ENCODE measurements around the gene MAN1C1. TPM values are rescaled to one million over a fixed set of nuclear protein-coding genes. Genes with fewer than 3 reads are reported as not detected.

The MAN1C1 gene
- total RNA-seq, 1 donor from 2014 or later: 6.8 TPM

GRCh38 chr1:25576459-25577133 lies 40.0 kb upstream of the MAN1C1 start:
- Mint-ChIP-seq H3K27ac (no peak overlapping the region), H3K36me3 (no peaks in the 10 kb centered on the region), H3K4me1 (peaks cover 65% of the 10 kb centered on the region), H3K4me3 (no peak overlapping the region), H3K9me3 (no peaks in the 10 kb centered on the region), H3K27me3 (ENCODE audit: insufficient read depth, low read depth) (peaks cover 4% of the 10 kb centered on the region)
- no peak for DNase-seq (ENCODE audit: low spot score)
- no peak overlapping the region for H3K4me2 ChIP-seq
- no peaks in the 10 kb centered on the region for H3K9me3 ChIP-seq (ENCODE audit: low read depth)
- no peaks in the 10 kb centered on the region for H4K20me1 ChIP-seq (ENCODE audit: low read depth)
- H3K4me3 ChIP-seq: no peak overlapping the region
- TF ChIP-seq CTCF (IDR thresholded peaks at IDR 0.05): no peak
- no peak for TF ChIP-seq EZH2 (IDR thresholded peaks at IDR 0.05)
- TF ChIP-seq EZH2phosphoT487 (IDR thresholded peaks at IDR 0.05): no peak
- H3K4me1 ChIP-seq: peaks cover 18% of the 10 kb centered on the region
- no peaks in the 10 kb centered on the region for H3K27me3 ChIP-seq
- H2AFZ ChIP-seq (replicated peaks): no peak overlapping the region
- no peaks in the 10 kb centered on the region for H3K79me2 ChIP-seq (ENCODE audit: low read depth)
- no peaks in the 10 kb centered on the region for H3K36me3 ChIP-seq
- no peak overlapping the region for H3K9ac ChIP-seq
- H3F3A ChIP-seq (ENCODE audit: low read depth): peaks cover 5% of the 10 kb centered on the region
- no peak overlapping the region for H3K27ac ChIP-seq

DNA sequence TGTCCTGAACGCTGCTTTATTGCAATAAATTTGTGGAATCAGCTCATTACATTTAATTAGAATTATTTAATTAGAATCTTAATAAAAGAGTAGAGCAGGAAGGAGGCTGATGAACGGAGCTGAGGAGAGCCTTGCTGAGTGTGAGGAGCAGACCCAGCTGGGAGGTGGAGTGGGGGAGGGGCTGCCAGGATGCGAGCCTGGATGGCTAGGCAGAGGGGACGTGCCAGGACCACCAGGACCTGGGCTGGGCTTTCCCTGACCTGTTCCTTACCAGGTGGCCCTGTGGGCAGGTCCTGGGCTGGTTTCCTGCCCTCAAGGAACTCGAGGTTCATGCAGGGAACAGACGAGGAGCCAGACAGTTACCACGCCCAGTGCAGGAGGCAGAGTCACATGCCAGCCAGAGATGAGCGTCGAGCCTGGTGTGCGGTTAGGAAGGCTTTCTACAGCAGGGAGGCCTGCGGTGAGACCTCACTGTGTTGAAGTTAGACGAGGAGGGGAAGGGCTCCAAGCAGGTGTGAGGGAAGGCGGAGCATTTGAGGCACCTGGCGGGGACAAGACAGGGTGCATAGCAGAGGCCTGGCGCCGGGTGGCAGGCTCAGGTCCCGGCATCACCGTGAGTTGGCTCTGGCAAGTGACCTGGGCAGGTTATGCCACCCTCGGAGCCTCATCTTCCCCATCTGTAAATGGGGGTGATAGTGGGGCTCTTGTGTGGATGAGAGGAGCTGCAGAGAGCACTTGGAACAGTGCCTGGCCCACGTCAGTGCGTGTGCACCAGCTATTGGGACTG lies 39.3 kb upstream of the MAN1C1 start:
- Mint-ChIP-seq H3K27ac (peak overlapping the region; percentile 19), H3K4me1 (peaks cover 66% of the 10 kb centered on the region), H3K27me3 (ENCODE audit: insufficient read depth, low read depth) (peaks cover 4% of the 10 kb centered on the region), H3K9me3 (no peaks in the 10 kb centered on the region), H3K4me3 (no peak overlapping the region), H3K36me3 (no peaks in the 10 kb centered on the region)
- no peaks in the 10 kb centered on the region for H4K20me1 ChIP-seq (ENCODE audit: low read depth)
- no peak overlapping the region for H3K27ac ChIP-seq
- no peak overlapping the region for H3K4me3 ChIP-seq
- peaks cover 5% of the 10 kb centered on the region for H3F3A ChIP-seq (ENCODE audit: low read depth)
- H3K79me2 ChIP-seq (ENCODE audit: low read depth): no peaks in the 10 kb centered on the region
- H3K36me3 ChIP-seq: no peaks in the 10 kb centered on the region
- no peaks in the 10 kb centered on the region for H3K9me3 ChIP-seq (ENCODE audit: low read depth)
- H3K4me2 ChIP-seq: no peak overlapping the region
- H3K9ac ChIP-seq: no peak overlapping the region
- no peak overlapping the region for H2AFZ ChIP-seq (replicated peaks)
- DNase-seq (ENCODE audit: low spot score): no peak
- no peak for TF ChIP-seq EZH2phosphoT487 (IDR thresholded peaks at IDR 0.05)
- no peak for TF ChIP-seq EZH2 (IDR thresholded peaks at IDR 0.05)
- H3K27me3 ChIP-seq: no peaks in the 10 kb centered on the region
- peaks cover 19% of the 10 kb centered on the region for H3K4me1 ChIP-seq

- no peaks in the 10 kb centered on the region for H4K20me1 ChIP-seq (ENCODE audit: low read depth)
- TF ChIP-seq EZH2 (IDR thresholded peaks at IDR 0.05): no peak
- no peak for TF ChIP-seq CTCF (IDR thresholded peaks at IDR 0.05)
- TF ChIP-seq EZH2phosphoT487 (IDR thresholded peaks at IDR 0.05): no peak
- no peaks in the 10 kb centered on the region for H3K36me3 ChIP-seq
- H3K27ac ChIP-seq: no peak overlapping the region
- no peak overlapping the region for H3K4me3 ChIP-seq
- peaks cover 5% of the 10 kb centered on the region for H3K9me3 Mint-ChIP-seq
- H3K79me2 ChIP-seq (ENCODE audit: low read depth): no peaks in the 10 kb centered on the region
- H2AFZ ChIP-seq (replicated peaks): no peak overlapping the region
- H3K27me3 Mint-ChIP-seq (ENCODE audit: insufficient read depth, low read depth): peaks cover 2% of the 10 kb centered on the region
- DNase-seq (ENCODE audit: low spot score): no peak
- H3K9me3 ChIP-seq (ENCODE audit: low read depth): no peaks in the 10 kb centered on the region
- peaks cover 46% of the 10 kb centered on the region for H3K4me1 Mint-ChIP-seq
- peaks cover 15% of the 10 kb centered on the region for H3K4me1 ChIP-seq
- no peaks in the 10 kb centered on the region for H3K36me3 Mint-ChIP-seq
- H3K27me3 ChIP-seq: no peaks in the 10 kb centered on the region
- no peak overlapping the region for H3K9ac ChIP-seq
- H3K27ac Mint-ChIP-seq: no peak overlapping the region
- no peak overlapping the region for H3K4me2 ChIP-seq
- H3F3A ChIP-seq (ENCODE audit: low read depth): peaks cover 5% of the 10 kb centered on the region
- H3K4me3 Mint-ChIP-seq: peak overlapping the region; percentile 50
These were observed 37.0 kb upstream of the MAN1C1 start for GRCh38 chr1:25579292-25580252.

Data from neural progenitor cell (in vitro differentiated cells).